ENCODE measurements around the gene PYY. TPM values are rescaled to one million over a fixed set of nuclear protein-coding genes. Genes with fewer than 3 reads are reported as not detected.

Gene PYY
- total RNA-seq, 1 experiment from 2014 or later: not detected

GRCh38 chr17:43970366-43970765, 16.6 kb upstream of the PYY start:
- Histone ChIP-seq H3K36me3 (ENCODE audit: control insufficient read depth, insufficient read depth, low read length) (no peaks in the 10 kb centered on the region), H3K27me3 (ENCODE audit: control insufficient read depth, insufficient read depth, low read length) (no peaks in the 10 kb centered on the region; the same call in 1 of the 2 replicates), H3K27ac (ENCODE audit: low read length) (no peak overlapping the region), H3K4me3 (ENCODE audit: low read depth in 2 of 2, low read length in 2 of 2) (no peak overlapping the region), H3K4me1 (ENCODE audit: control insufficient read depth, insufficient read depth, low read length) (no peaks in the 10 kb centered on the region), H3K9me3 (ENCODE audit: control insufficient read depth, insufficient read depth, low read depth, low read length) (no peaks in the 10 kb centered on the region)
- no peak for TF ChIP-seq TCF7L2 (IDR thresholded peaks at IDR 0.05; ENCODE audit: low read depth, low read length)
- no peak for TF ChIP-seq POLR2AphosphoS5 (IDR thresholded peaks at IDR 0.05; ENCODE audit: low read depth, low read length)
- no peak for TF ChIP-seq REST (IDR thresholded peaks at IDR 0.05; ENCODE audit: insufficient read depth in 1 of 2, low read depth in 2 of 2, low read length in 1 of 2)
- no peak for TF ChIP-seq CTCF (IDR thresholded peaks at IDR 0.05)
- TF ChIP-seq SIN3A (IDR thresholded peaks at IDR 0.05; ENCODE audit: borderline replicate concordance, insufficient read depth, low read depth, low read length): no peak
- ATAC-seq: no peak
- in situ Hi-C loops (cut with HindIII; ENCODE audit: low pct_unique_long_range_greater_than_20kb, low sequenced_read_pairs): no loop called here
- ChIA-PET POLR2A (interaction anchor here (0.6 kb wide), 1 partner anchor 285 kb away, joined by 3 read pairs; no protein-coding TSS in a partner anchor), CTCF (interaction anchor here (0.6 kb wide), 1 partner anchor 217 kb away, joined by 7 read pairs; no protein-coding TSS in a partner anchor)
- no peak for DNase-seq (ENCODE audit: low read depth, low spot score)
- BruUV-seq (replicated peaks): no TSS peak
- intact Hi-C loops (cut with micrococcal nuclease; ENCODE audit: unreplicated experiment): no loop called here

GRCh38 chr17:43967251-43967875, 13.6 kb upstream of the PYY start:
- no peaks in the 10 kb centered on the region for H3K27me3 ChIP-seq (ENCODE audit: control insufficient read depth, insufficient read depth, low read length)
- intact Hi-C loops (cut with micrococcal nuclease; ENCODE audit: unreplicated experiment): no loop called here
- POLR2A ChIA-PET: interaction anchor here (0.8 kb wide), 1 partner anchor 67 kb away, joined by 5 read pairs; no protein-coding TSS in a partner anchor
- ATAC-seq: no peak
- CTCF ChIA-PET: interaction anchor here (0.6 kb wide), 1 partner anchor 90 kb away, joined by 3 read pairs; no protein-coding TSS in a partner anchor
- no peak for DNase-seq (ENCODE audit: low read depth, low spot score)
- H3K4me3 ChIP-seq (ENCODE audit: low read depth in 2 of 2, low read length in 2 of 2): no peak overlapping the region
- no TSS peak for BruUV-seq (replicated peaks)
- no peaks in the 10 kb centered on the region for H3K4me1 ChIP-seq (ENCODE audit: control insufficient read depth, insufficient read depth, low read length)
- in situ Hi-C loops (cut with HindIII; ENCODE audit: low pct_unique_long_range_greater_than_20kb, low sequenced_read_pairs): no loop called here
- TF ChIP-seq REST (IDR thresholded peaks at IDR 0.05; ENCODE audit: insufficient read depth in 1 of 2, low read depth in 2 of 2, low read length in 1 of 2): no peak
- TF ChIP-seq SIN3A (IDR thresholded peaks at IDR 0.05; ENCODE audit: borderline replicate concordance, insufficient read depth, low read depth, low read length): no peak
- no peak for TF ChIP-seq POLR2AphosphoS5 (IDR thresholded peaks at IDR 0.05; ENCODE audit: low read depth, low read length)
- no peak for TF ChIP-seq TCF7L2 (IDR thresholded peaks at IDR 0.05; ENCODE audit: low read depth, low read length)
- no peak for TF ChIP-seq CTCF (IDR thresholded peaks at IDR 0.05)
- H3K9me3 ChIP-seq (ENCODE audit: control insufficient read depth, insufficient read depth, low read depth, low read length): no peaks in the 10 kb centered on the region
- no peak overlapping the region for H3K27ac ChIP-seq (ENCODE audit: low read length)
- H3K36me3 ChIP-seq (ENCODE audit: control insufficient read depth, insufficient read depth, low read length): no peaks in the 10 kb centered on the region
